GM19438 (cell line): Measurements from ENCODE around the gene ELFN1.

ENCODE experiments used
- ATAC-seq: cut with Tn5 transposase; IDR thresholded peaks from one replicate; pipeline ENCODE4 v1.9.1; 2021; ENCODE audit warnings: low read depth; ENCODE audit not compliant: unreplicated experiment

Gene ELFN1

DNA sequence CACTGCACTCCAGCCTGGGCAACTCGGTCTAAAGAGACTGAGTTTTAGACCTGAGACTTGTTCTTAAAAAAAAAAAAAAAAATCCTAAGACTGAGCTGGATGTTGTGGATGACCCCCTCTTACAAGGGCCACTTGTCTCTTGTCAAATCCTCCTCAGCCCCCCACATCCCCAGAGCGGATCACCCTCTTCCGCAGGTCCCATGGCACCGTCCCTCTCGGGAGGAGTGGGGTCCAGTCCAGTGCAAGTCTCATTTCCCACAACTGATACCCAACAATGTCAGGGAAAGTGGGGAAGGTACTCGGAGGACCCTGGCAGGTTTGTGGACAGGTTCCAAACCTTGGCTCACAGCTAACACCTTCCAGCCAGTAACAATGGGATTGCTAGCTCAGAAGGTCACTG is 100.3 kb downstream of the ELFN1 start:
- ATAC-seq, result no peak

DNA sequence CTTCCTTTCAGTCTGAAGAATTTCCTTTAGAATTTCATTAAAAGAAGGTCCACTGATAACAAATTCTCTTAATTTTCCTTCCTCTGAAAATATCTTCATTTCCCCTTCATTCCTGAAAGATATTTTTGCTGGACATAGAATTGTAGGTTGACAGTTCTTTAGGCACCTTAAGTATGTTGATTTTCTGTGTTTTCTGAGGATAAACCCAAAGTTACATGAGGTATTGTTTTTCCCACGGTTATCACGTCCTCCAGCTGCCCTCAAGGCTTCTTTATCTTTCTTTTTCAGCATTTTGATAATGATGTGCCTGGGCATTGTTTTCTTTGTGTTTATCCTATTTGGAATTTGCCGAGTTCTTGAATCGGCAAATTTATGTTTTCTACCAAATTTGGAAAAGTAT is 105.3 kb downstream of the ELFN1 start:
- no peak for ATAC-seq

DNA sequence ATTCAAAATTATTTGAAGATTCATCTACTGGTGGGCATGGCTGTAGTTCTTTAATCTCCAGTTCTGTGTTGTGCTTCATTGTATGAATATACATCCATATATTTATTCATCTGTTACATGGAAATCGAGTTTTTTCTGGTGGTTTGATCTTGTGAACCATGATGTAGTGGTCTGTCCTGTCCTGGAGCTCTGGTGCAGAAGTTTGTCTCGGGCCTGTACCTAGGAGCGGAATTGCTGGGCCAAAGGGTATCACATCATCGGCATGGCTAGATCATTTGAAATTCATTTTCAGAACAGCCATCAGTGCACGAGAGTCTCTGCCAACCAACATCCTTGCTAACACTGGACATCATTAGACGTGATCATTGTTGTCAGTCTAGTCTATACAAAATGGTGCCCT is 107.0 kb downstream of the ELFN1 start:
- no peak for ATAC-seq

DNA sequence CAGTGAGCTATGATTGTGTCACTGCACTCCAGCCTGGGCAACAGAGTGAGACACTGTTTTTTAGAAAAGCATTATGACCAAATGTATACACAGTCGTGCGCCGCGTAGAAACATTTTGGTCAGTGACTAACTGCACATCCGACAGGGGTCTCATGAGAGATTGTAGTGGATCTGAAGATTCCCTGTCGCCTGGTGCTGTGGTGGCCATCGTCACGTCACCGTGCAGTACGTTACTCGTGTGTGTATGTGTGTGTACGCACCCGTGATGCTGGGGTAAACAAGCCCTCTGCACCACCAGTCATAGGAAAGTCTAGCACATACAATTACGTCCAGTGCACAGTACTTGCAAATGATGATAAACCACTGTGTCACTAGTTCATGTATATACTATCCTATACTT is 109.4 kb downstream of the ELFN1 start:
- ATAC-seq, result no peak

DNA sequence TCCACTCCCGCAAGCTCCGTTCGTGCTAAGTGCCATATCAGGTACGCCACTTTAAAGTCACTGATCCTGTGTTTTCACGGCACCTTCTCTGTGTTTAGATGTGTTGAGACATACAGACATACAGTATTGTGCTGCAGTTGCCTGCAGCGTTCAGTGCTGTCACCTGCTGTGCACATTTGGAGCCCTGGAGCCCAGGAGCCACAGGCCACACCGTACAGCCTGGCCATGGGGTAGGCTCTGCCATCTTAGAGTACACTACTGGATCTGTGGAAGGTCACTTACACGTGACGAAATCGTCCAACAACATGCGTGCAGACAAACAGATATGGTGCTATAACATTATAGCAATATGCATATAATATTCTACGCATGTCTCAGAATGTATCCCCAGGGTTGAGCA is 111.3 kb downstream of the ELFN1 start:
- ATAC-seq, result no peak

DNA sequence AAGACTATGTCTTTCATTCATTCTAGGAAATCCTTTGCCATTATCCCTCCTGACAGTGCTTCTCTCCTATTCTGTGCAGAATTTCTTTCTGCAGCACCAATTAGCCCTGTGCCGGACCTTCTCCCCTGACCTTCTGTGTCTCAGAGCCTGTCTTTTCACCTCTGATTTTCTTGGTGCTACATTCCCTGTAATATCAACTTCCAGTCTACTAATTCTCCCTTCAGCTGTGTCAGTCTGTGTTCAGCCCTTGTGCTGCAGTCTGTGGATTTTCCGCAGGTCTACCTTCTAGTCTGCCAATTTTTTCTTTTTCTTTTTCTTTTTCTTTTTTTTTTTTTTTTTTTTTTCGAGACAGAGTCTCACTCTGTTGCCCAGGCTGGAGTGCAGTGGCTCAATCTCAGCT is 115.8 kb downstream of the ELFN1 start:
- no peak for ATAC-seq

DNA sequence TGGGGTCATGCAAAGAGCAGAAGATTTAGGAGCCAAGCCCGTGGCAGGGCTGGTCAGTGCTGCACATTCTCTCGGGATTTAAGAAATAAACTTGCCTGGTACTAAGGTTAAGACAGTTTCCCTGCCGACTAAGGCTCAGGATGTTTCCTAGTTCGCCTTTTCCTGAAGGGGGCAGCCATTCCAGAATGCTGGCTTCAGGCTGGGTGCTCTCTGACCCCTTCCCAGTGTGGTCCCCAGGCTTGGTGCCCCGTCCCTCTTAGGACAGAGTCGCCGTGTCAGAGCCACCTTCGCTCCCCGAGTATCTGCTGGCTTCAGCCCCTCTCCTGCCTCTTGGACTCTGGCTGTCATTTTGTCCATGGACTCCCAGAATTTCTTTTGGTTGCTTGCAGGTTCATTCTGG is 117.2 kb downstream of the ELFN1 start:
- no peak for ATAC-seq

DNA sequence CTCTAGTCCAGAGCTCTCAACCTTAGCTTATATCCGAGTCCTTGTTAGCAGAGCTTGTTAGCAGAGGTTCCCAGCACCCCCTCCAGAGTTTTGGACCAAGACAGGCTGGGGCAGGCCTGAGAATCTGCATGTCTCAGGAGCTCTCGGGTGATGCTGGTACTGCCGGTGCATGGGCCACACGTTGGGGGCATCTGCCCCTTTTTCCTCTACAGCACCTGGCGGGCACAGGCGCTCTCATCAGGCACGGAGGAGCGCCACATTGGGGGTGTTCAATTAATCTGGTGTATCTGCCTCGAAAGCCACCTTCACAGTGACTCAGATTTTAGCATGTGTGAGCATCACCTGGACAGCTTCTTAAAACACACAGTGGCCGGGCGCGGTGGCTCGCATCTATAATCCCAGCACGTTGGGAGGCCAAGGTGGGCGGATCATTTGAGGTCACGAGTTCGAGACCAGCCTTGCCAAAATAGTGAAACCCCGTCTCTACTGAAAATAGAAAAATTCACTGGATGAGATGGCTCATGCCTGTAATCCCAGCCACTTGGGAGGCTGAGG is 117.7 kb downstream of the ELFN1 start:
- no peak for ATAC-seq

DNA sequence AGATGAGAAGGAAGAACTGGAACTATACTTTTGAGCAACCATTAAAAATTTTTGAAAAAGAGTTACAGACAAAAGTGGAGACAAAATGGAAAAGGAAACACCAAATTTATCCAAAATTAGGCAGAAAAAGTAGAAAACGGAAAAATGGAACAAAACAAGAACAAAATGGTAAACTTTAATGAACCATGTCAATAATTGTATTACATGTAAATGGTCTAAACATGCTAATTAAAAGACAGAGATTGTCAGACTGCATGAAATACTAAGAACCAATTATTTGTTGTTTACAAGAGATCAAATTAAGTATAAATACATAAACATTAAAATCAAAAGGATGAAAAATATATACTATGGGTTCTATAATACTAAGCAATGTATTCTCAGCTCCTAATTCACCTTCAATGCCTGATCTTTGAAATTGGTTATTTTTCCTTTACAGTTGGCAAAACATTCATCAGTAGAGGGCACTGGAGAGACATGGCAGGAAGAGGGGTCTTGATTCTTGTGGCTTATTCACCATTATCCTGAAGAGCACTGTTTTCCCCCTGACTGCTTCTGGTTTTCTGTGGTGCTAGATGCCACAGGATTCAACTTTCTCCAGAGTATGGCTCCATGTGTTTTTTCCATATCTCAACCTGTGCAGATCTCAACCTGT is 124.9 kb downstream of the ELFN1 start:
- ATAC-seq, result no peak
